Fibroblast of upper back skin (primary cell): ENCODE data around the gene COL15A1.

ENCODE experiments used
- DNase-seq: peaks from one replicate; pipeline ENCODE4 v3.0.0-alpha.2; 2013

Gene COL15A1

DNA sequence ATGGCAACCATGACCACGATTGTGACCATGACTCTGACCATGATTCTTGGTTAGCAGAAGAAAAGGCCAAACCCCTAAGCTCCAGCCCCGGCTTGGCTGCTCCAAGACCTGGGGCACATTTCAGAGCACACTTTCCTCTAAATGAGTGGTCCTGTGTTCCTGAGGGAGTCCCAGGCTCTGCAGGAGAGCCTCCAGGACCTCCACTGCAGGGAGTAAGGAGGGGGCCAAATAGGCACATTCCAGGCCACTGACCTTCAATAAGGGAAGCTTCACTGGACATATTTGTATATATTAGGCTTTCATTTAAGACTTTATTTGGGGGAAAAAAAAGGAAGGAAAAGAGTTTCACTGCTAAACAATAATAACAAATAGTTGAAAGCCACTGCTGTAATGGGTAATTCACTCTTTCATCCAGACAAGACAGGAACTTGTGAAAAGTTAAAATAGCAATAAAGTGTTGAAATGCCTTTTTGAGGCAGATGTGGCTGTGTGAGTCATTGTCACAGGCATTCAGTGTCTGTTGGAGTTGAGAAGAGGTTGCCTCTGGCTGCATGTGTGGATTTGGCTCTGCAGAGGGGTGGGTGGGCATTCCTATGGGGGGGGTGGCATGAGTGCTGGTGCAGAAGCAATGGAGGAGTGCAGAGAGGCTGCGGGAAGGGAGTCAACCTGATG lies 97.3 kb downstream of the COL15A1 start:
- peak; percentile 92 for DNase-seq

DNA sequence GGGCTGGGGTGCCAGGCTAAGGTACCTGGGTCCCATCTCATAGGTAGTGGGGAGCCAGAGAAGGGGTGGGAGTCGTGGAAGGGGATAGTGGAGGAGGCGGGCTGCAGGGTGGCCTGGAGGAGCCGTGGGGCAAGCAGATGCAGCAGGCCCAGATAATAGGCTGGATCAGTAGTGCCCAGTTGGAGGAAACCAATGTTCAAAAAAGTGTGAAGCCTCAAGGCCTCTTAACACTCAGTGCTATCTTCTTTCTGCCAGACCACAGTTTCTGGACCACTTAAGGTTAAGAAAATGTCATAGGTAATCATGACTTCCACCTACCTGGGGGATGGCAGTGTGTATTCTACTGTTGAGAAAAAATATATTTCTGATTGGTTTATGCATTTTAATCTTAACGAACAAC lies 97.9 kb downstream of the COL15A1 start:
- no peak for DNase-seq

DNA sequence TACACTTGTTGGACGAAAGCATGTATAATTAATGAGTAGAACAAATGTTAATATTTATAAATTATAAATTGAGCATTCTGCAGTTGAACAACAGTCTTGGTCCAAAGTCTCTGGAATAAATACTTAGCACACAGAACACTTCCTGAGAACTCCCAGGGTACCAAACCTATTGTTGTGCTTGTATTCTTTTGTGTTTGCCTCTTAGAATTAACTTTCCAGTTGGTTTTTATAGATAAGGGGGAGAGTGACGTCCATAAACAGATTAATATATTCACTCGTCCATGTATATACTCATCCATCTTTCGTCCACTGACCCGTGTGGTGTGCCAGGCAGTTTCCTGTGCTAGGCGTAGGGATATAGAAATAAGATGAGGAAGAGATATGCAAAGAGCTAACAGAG lies 98.9 kb downstream of the COL15A1 start:
- no peak for DNase-seq

DNA sequence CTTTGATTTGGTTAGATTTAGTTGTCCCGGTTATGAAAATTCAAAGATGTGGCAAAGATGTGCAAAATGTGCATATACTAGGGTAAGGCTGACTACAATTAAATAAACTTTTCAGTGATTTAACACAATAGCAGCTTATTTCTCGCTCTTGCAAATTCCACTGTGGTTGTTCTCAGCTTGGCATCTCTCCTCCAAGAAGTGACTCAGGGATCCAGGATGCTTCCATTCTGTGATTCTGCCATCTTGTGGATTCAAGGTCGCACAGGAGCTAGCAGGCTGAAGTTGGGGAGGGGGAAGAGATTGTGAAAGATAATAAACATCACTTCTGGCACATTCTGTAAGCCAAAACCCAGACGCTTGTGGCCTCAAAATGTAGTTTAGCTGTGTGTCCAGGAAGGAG lies 101.1 kb downstream of the COL15A1 start:
- DNase-seq = no peak

DNA sequence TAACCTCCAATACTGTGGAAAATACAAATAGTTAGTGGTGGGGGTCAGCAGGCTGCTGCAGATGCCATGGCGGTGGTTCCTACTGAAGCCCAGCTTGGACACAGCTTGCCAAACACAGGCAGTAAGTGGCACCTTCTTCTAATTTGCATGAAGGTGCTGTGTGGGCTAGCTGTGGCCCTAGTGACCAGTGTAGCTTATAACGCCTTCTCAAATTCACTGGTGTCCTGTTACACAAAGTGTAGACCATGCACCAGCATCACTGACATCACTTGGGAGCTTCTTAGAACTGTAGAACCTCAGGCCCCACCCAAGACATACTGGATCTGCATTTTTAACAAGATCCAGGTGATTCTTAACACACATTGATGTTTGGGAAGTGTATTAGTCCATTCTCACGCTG lies 102.4 kb downstream of the COL15A1 start:
- no peak for DNase-seq

DNA sequence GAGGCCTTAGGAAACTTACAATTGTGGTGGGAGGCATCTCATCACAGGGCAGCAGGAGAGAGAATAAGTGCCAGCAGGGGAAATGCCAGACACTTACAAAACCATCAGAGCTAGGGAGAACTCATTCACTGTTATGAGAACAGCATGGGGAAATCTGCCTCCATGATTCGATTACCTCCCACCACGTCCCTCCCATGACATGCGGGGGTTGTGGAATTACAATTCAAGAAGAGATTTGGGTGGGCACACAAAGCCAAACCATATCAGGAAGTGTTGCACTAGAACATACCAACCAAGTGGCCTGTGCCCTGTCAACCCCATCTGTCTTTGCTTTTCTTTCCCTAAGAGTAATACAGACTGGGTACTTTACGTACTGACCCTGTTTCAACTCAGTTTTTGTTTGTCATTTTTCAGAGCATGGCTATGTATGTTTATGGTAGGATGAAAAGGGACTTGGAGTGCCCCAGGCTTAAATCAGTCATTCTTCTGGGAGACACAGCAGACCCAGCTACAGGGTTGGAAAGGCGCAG lies 102.9 kb downstream of the COL15A1 start:
- DNase-seq = no peak

DNA sequence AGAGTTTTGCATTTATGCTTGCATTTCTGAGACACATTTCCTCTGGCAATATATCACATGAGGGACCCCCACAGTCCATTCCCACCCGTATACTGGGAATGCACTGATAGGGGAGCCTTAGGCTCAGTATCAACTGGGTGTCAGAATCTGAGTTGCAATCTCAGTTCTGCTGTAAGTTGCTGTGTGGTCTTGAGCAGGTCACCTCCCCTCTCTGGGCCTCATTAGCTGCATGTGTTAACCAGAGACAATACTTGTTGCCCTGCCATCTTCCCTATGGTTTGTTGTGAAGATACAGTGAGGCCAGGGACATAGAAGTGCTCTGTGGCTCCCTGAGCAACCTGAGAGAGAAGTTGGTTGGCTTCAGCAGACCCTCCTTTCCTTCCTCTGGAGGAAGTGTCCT lies 105.5 kb downstream of the COL15A1 start:
- DNase-seq = no peak

DNA sequence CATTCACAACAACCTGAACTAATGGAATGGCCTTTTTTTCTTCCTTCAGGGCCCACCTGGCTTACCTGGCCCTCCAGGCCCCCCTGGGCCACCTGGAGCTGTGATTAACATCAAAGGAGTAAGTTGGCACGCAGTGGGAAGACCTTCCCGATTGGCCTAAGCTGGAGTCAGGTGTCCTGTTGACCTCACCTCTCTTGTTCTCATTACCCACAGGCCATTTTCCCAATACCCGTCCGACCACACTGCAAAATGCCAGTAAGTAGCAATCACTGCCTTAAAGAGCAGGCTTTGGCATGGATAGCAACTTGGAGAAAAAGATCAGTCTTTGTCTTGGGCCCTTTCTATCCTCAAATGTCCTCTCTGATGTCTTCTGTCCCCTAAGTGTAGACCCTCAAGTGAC lies 105.9 kb downstream of the COL15A1 start:
- DNase-seq = no peak

DNA sequence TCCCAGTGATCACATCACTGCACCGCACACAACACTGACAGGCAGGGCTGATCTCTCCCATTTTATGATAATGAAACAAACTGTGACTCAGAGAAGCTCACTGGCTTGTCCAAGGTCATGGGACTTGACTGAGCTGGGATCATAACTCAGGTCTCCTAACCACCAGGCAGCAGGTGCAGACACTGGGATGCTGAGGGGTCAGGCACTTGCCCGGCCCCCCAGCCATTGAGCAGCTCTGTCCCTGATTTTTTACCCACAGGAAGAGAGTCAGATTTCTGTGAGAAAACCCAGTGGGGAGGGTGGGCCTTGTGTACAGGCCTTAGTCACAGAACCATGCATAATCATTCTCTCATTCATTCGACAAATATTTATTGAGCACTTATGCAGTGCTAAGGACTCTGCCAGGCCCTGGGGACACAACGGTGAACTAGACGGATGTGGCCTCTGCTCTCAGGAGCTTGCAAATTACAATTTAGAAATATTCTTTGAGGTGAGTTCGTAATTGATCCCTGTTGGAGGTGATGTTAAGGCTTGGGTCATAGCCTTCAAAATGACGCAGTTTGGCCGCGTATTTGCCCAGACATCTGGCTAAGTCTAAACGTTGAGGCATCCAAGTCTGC lies 106.7 kb downstream of the COL15A1 start:
- DNase-seq = peak; percentile 27

DNA sequence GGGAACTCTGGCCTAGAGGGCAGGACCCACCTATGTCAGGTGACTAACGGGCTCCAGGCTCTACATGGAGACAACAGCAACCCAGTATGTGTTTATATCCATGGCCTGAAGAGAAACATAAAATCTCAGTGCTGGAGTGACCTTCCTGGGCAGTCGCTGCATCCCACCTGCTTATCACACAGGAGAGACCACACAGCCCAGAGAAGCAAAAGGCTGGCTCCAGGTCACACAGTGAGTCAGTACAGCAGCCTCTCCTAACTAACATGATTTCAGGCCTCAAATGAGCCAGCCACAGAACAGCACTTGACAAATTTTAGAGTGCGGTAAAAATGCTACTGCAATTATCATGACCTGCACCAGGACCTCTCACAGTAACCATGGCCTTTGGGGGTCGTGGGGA lies 107.2 kb downstream of the COL15A1 start:
- no peak for DNase-seq

DNA sequence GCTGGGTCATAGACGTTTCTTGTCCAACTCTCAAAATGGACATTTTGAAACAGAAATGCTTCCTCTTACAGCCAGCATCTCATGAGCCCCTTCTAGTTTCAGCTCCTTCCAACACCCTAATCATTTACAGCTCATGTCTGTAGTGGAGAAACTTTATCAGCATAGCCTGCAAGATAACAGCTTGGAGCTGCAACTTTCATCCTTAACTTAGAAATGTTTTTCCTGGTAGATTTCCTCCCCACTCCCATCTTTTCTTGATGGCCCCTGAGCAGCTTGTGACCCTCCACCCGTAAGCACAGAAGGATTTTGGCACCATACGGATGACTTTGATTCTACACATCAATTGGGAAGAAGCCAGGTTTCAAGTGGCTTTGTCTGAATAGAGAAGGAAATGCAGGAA lies 107.7 kb downstream of the COL15A1 start:
- DNase-seq = no peak

DNA sequence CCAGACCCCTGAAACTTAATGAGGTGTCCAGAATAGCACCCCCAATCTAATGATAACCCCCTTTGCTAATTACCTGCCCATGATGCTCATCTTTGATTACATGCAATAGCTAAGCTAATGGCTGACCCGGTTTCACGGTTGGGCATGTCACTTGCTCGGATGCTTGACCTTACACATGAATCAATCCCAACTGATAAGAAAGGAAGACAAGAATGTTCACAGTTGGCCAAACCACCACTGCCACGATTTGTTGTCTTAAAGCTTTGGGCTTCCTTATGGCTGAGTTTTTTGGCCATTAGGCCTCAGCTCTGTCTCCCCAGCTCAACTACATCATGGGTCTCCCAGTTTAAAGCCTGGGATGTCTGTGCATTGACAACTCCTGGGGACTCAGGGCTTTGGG lies 108.1 kb downstream of the COL15A1 start:
- no peak for DNase-seq

DNA sequence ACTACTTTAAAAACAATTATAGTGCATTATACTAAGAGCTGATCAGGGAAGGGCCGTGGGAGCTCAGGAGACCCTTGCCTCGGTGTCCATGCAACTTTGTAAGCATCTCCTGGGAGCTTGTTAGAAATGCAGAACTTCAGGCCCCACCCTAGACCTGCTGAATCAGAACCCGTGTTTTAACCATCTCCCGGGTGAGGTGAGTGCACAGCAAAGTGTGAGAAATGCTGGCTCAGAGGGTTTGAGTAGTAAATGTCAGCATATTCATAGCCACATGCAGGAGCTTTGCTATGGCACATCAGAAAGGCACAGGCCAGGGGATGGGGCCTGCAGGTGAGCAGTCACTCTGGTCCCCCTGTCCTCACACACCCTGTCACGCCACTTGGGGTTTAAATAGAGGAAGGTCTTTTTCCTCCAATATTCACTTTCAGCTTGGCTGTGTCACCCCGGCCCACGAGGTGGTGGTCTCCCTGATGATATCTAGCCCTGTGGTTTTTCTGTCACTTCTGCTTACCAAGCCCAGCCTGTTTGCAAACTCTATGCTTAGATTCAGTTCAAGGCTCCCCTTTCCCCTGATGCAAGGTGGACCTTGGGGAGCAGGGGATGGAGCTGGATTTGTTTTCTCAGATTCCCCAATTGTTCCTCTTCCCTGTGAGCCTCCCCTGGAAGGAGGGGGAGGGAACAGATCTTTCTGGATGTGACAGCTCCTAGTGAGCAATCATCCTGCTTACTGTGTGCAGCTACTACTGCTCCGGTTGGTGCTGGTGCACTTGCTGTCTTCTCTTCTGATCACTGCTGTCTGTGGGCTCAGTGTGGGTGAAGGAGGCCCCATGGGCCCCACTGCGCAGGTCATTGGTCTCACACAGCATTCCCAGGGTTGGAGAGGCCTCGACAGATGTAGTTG lies 109.4 kb downstream of the COL15A1 start:
- no peak for DNase-seq

DNA sequence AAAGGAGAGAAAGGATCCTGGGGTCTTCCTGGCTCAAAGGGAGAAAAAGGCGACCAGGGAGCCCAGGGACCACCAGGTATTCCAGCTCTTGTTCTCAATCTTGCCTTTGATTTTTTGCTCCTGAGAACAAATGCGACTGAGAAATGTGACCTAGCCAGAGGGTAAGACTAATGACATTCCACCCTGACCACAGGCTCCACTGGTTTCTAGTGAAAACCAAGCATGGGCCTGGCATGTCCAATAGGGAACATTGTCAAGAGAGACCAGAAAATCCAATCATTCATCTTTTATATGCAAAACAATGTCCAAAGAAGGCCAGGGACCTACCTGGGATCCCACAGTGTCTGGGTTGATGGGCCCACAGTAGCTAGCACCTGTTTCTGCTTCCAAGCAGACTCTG lies 110.9 kb downstream of the COL15A1 start:
- peak; percentile 33 for DNase-seq

DNA sequence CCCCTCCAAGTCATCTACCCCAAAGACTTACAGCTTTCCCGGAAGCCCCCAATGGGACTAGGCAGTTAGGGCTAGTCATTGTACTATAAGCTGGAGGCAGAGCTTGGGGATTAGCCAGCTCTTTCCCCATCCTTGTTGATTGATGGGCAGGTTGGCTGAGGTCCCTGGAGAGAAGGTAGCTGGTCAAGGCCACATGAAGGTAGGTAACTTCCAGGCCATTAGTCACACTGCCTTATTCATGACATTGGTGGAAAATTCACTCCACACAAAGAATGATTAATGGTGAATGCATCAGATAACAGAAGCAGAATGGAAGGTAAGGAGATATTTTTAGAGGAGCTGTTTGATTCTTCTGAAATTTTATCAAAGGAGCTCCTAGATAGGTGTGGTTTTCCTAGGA lies 111.7 kb downstream of the COL15A1 start:
- DNase-seq = peak; percentile 74

DNA sequence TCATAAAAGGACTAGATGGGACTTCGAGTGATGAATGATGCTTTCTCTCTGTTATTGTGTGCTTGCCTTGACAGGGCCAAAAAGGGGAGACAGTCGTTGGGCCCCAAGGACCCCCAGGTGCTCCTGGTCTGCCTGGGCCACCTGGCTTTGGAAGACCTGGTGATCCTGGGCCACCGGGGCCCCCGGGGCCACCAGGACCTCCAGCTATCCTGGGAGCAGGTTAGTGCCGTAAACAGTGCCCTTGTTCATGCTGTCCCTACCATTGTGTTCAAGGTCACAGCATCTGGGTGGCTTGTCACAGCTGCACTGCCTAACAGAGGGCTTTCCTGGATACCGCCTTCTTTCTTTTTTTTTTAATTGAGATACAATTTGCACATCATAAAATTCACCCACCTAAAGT lies 112.5 kb downstream of the COL15A1 start:
- DNase-seq = no peak

DNA sequence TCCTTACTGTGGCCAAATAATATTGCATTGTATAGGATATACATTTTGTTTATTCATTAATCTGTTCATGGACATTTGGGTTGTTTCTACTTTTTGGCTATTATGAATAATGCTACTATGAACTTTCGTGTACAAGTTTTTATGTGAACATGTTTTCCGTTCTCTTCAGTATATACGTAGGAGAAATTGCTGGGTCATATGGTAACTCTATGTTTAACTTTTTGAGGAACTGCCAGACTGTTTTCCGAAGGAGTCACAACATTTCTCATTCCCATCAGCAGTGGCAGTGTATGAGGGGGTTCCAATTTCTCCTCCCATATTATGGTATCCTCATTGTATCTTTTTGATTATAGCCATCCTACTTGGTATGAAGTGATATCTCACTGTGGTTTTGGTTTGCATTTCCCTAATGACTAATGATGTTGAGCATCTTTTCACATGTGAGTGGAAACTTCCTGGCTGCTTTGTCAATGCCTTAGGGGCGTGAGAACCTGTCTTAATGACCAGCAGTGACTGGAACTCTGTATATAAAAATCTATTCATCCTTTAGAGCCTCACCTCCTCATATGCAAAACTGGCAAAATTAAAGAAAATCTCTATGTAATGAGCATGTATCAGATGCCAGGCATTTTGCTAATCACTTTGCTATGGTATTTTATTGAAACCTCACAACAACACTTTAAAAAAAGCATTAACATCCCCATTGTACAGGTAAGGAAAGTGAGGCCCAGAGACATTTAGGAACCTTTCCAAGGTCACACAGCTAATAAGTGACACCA lies 113.4 kb downstream of the COL15A1 start:
- peak; percentile 83 for DNase-seq

DNA sequence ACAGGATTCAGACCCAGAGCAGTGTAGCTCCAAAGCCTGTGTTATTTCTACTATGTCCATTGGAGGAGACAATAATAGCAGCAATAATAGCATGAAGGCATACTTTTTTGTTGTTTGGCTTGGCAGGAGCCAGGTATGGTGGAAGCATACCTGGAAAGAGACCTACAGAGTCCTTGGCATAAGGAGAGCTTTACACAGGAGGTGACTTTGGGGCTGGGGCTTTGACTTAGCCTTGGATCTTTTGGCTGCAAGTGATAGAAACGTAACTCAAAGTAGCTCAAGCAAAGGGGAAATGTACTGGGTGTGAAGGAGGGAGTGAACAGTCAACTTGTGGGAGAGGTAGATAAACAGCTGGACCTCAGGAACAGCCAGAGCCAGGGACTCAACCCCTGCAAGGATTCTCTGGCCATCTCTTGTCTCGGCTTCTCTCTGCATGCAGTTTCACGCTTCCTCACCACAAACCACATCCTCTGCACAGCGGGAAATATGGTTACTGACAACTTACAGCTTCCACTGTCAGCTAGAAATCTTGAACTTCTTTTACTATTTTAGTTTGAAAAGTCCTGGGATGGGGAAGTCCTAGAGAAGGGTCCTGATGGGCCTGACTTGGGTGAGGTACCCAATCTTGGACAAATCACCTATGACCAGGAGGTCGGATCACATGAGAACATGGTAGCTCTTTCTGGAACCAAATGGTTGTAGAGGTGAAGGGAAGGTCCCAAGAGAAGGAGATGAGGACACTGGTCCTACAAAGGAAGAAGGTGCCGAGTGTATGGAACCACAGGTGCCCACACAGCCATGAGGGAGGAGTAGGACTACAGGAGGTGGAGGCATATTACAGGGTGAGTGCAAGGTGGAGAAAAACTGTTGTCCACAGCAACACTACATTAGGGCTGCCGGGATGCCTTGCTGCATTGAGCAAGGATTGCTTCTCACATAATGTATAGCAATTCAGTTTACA lies 114.2 kb downstream of the COL15A1 start:
- DNase-seq = peak; percentile 92

DNA sequence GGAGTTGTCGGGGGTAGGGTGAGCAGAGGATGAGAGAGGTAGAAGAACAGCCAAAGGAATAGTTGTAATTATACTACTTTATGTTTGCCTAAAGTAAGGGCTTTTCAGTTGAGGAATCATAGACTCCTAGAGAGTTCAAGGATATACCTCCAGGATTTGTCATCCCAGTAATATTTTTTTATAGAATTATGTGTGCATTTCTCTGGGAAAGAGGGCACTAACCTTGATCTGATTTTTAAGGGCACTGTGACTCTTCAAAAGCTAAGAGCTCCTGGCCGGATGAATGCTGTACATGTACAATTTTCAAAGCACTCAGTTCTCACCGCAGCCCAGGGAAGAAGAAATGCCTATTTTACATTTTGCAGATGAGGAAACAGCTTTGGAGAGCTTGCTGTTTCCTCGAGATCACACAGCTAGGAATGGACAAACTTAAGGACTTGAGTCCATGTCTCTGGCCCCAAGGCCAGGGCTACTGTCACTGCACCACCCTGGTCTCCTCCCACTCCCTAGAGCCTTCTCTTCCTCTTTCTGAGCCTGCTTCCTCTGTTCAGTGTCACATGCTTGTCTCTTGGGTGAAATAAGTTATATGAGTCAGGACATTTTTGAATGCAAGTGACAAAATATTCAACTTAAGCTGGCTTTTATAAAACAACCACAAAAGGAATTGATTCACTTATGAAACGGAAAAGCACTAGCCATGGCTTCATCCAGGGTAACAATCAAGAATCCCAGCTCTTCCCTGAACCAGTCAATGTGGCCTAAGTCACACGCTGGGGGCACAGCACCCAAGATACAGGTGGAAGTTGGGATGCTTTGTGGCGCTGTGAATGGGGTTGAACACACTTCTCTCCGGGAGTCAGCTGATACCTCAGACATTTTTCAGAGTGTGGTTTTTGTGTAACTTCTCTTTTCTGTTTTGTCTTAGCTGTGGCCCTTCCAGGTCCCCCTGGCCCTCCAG lies 115.5 kb downstream of the COL15A1 start:
- no peak for DNase-seq

DNA sequence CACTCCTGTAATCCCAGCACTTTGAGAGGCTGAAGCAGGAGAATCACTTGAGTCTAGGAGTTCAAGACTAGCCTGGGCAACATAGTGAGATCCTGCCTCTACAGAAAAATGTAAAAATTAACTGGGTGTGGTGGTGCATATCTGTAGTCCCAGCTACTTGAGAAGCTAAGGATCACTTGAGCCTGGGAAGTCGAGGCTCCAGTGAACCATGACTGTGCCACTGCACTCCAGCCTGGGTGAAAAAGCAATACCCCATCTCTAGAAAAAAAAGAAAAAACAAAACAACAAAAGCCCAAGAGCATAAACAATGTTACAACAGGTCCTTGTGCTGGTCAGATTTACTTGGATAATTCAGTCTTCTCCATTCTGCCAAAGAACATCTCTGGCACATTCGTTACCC lies 116.9 kb downstream of the COL15A1 start:
- DNase-seq = no peak

DNA sequence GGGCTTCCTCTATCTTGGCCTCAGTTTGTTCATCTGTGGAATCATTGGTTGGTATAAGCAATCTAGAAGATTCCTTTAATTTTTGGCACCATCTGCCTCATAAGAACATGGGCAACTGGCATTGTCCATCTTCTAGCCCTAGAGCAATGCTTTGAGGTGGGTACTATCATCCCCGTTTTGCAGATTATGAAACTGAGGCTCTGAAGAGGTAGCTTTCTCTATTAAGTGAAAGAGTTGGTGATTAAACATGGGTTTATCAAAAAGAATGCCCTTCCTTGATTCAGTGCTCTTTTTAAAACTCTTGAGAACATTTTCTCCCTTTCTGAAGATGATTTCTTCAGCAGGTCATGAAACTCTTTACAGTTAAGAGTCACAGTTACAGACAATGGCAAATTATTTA lies 118.8 kb downstream of the COL15A1 start:
- no peak for DNase-seq
